Stimulated activated CD4-positive, alpha-beta T cell treated with anti-CD3 and anti-CD28 coated beads, Interleukin-4, amount 100 ng/mL, for 48 hours (primary cell): ENCODE results near the gene VAC14.
"Not testable (repeated sequence)": the region's sequence is repeated elsewhere in the genome, so short reads cannot be mapped to it uniquely, and the experiment has no call there.

ENCODE experiments used
- DNase-seq, 2 donors: peaks; one replicate each; pipeline ENCODE4 v3.0.0-alpha.2; 2020; ENCODE audit warnings: low read depth in 2 of 2

VAC14 gene

GRCh38 chr16:70681382-70682238, 119.3 kb downstream of the VAC14 start:
- DNase-seq: no peak

GRCh38 chr16:70680495-70681381, 120.2 kb downstream of the VAC14 start:
- no peak for DNase-seq

- DNase-seq: no peak
These were observed 121.1 kb downstream of the VAC14 start for GRCh38 chr16:70679671-70680494.

- no peak for DNase-seq
These were observed 121.9 kb downstream of the VAC14 start for GRCh38 chr16:70678898-70679670.

- DNase-seq: no peak
These were observed 122.6 kb downstream of the VAC14 start for GRCh38 chr16:70678121-70678897.

- DNase-seq: no peak
These were observed 123.3 kb downstream of the VAC14 start for GRCh38 chr16:70677499-70678120.

- no peak for DNase-seq
These were observed 124.1 kb downstream of the VAC14 start for GRCh38 chr16:70676675-70677498.

GRCh38 chr16:70675851-70676513, 125.0 kb downstream of the VAC14 start:
- no peak for DNase-seq

- DNase-seq: no peak
These were observed 126.5 kb downstream of the VAC14 start for GRCh38 chr16:70674221-70675014.

GRCh38 chr16:70670938-70671337, 130.0 kb downstream of the VAC14 start:
- not testable (repeated sequence) for DNase-seq

- no peak for DNase-seq
These were observed 130.8 kb downstream of the VAC14 start for GRCh38 chr16:70670175-70670574.

- no peak for DNase-seq
These were observed 134.9 kb downstream of the VAC14 start for GRCh38 chr16:70665806-70666735.

- DNase-seq: no peak
These were observed 135.8 kb downstream of the VAC14 start for GRCh38 chr16:70665113-70665694.

- DNase-seq: no peak
These were observed 136.4 kb downstream of the VAC14 start for GRCh38 chr16:70664325-70665112.
